Osteoblast (primary cell): Measurements from ENCODE around the gene PGS1. TPM values are rescaled to one million over a fixed set of nuclear protein-coding genes. Genes with fewer than 3 reads are reported as not detected.

Experiments used
- DNase-seq: peaks from one replicate; pipeline ENCODE4 v3.0.0; 2011; ENCODE audit warnings: low spot score, mixed read lengths; ENCODE audit not compliant: insufficient read length; ENCODE audit errors: missing footprints
- H2AFZ ChIP-seq: 2 replicates; pipeline ENCODE4 v1.6.0; 2011; ENCODE audit warnings: mild to moderate bottlenecking, low read length
- H3K27ac ChIP-seq: 2 replicates; pipeline ENCODE4 v1.5.1; 2011; ENCODE audit warnings: mild to moderate bottlenecking, low read depth, low read length, moderate library complexity
- H3K27me3 ChIP-seq: 2 replicates; pipeline ENCODE4 v1.6.0; 2012; ENCODE audit warnings: mild to moderate bottlenecking, control low read depth, inconsistent platforms, low read length, moderate library complexity; ENCODE audit not compliant: insufficient read depth
- H3K36me3 ChIP-seq: 2 replicates; pipeline ENCODE4 v1.5.1; 2011; ENCODE audit warnings: mild to moderate bottlenecking, low read length, control low read depth, moderate library complexity; ENCODE audit not compliant: insufficient read depth
- H3K4me1 ChIP-seq: 2 replicates; pipeline ENCODE4 v1.5.1; 2011; ENCODE audit warnings: mild to moderate bottlenecking, low read length, control low read depth, moderate library complexity; ENCODE audit not compliant: insufficient read depth
- H3K4me2 ChIP-seq: 2 replicates; pipeline ENCODE4 v1.6.0; 2011; ENCODE audit warnings: mild to moderate bottlenecking, low read length; ENCODE audit not compliant: insufficient read depth
- H3K4me3 ChIP-seq: fragments of 200-600 bp; sonication (generic); 3 replicates; pipeline ENCODE4 v1.5.1; 2012; ENCODE audit warnings: mild to moderate bottlenecking, low read length, inconsistent platforms; ENCODE audit not compliant: insufficient read depth
- H3K79me2 ChIP-seq: 2 replicates; pipeline ENCODE4 v1.6.0; 2012; ENCODE audit warnings: mild to moderate bottlenecking, low read length, control low read depth, inconsistent platforms; ENCODE audit not compliant: insufficient read depth
- H3K9me3 ChIP-seq: 2 replicates; pipeline ENCODE4 v1.5.1; 2011; ENCODE audit warnings: low read depth, low read length, control low read depth
- H4K20me1 ChIP-seq: 2 replicates; pipeline ENCODE4 v1.6.0; 2012; ENCODE audit warnings: mild to moderate bottlenecking, low read length, control low read depth; ENCODE audit not compliant: insufficient read depth
- total RNA-seq: library from RNA; depleted of rRNA; stranded (reverse); fragments of >200 nt; gene quantifications from 2 replicates; pipeline ENCODE4 v1.2.3, GENCODE V29; 2012
- TF ChIP-seq, protein P1 (sequence below): IDR thresholded peaks from 2 replicates; pipeline ENCODE4 v1.5.1; 2011; ENCODE audit warnings: mild to moderate bottlenecking, low read depth, low read length, moderate library complexity; ENCODE audit errors: extremely low read depth

The PGS1 gene
- total RNA-seq, 1 donor, result 34.4 TPM

DNA sequence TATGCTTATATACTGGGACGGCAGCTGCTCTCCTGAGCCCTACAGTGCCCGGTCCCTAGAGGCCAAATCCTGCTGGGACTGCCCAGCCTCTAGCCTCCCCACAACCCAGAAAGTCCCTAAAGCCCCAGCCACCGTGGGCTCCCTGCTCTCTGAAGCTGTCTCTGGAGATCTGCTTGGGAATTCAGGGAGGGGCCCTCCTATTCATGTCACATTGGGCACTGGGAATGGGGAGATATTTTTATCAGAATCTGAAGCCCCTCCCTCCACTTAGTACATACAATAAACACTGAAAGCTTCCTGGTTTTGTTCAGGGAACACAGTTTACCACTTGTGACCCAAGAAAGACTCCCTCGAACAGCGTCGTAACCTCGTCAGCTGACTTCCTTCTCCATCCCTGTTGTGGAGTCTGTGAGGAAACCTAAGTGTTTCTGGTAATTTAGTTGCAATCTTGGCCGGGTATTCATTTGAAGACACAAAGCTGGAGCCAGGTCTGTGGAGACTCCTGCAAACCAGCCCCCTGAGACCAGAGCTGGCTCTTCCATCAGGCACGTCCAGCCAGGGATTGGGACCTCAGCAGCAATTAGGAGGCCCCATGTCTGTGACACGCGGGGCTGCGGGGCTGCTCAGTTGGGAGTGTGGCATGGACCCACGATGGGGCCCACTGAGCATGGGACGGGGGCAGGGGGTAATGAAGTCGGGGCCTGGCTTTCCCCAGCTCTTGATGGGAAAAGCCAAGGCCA lies 38.5 kb downstream of the PGS1 start:
- Histone ChIP-seq H3K4me3 (peak overlapping the region; percentile 13), H3K36me3 (peaks cover 25% of the 10 kb centered on the region), H3K27ac (peak overlapping the region; percentile 83), H4K20me1 (peaks cover 21% of the 10 kb centered on the region), H3K9me3 (no peaks in the 10 kb centered on the region), H3K4me2 (peak overlapping the region; percentile 52), H3K79me2 (peaks cover 45% of the 10 kb centered on the region), H2AFZ (no peak overlapping the region), H3K27me3 (no peaks in the 10 kb centered on the region), H3K4me1 (peaks cover 39% of the 10 kb centered on the region)
- TF ChIP-seq, protein P1, sequence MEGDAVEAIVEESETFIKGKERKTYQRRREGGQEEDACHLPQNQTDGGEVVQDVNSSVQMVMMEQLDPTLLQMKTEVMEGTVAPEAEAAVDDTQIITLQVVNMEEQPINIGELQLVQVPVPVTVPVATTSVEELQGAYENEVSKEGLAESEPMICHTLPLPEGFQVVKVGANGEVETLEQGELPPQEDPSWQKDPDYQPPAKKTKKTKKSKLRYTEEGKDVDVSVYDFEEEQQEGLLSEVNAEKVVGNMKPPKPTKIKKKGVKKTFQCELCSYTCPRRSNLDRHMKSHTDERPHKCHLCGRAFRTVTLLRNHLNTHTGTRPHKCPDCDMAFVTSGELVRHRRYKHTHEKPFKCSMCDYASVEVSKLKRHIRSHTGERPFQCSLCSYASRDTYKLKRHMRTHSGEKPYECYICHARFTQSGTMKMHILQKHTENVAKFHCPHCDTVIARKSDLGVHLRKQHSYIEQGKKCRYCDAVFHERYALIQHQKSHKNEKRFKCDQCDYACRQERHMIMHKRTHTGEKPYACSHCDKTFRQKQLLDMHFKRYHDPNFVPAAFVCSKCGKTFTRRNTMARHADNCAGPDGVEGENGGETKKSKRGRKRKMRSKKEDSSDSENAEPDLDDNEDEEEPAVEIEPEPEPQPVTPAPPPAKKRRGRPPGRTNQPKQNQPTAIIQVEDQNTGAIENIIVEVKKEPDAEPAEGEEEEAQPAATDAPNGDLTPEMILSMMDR, result no peak
- DNase-seq, result peak; percentile 85

- H3K27ac ChIP-seq, result peak overlapping the region; percentile 83
- H3K36me3 ChIP-seq, result peaks cover 29% of the 10 kb centered on the region
- no peak overlapping the region for H3K4me2 ChIP-seq
- TF ChIP-seq, protein P1, result no peak
- peaks cover 34% of the 10 kb centered on the region for H3K4me1 ChIP-seq
- peaks cover 20% of the 10 kb centered on the region for H4K20me1 ChIP-seq
- no peak overlapping the region for H2AFZ ChIP-seq
- H3K79me2 ChIP-seq, result peaks cover 40% of the 10 kb centered on the region
- H3K27me3 ChIP-seq, result no peaks in the 10 kb centered on the region
- H3K9me3 ChIP-seq, result no peaks in the 10 kb centered on the region
- no peak for DNase-seq
- H3K4me3 ChIP-seq, result no peak overlapping the region
These were observed 39.1 kb downstream of the PGS1 start for GRCh38 chr17:78417531-78417909.

DNA sequence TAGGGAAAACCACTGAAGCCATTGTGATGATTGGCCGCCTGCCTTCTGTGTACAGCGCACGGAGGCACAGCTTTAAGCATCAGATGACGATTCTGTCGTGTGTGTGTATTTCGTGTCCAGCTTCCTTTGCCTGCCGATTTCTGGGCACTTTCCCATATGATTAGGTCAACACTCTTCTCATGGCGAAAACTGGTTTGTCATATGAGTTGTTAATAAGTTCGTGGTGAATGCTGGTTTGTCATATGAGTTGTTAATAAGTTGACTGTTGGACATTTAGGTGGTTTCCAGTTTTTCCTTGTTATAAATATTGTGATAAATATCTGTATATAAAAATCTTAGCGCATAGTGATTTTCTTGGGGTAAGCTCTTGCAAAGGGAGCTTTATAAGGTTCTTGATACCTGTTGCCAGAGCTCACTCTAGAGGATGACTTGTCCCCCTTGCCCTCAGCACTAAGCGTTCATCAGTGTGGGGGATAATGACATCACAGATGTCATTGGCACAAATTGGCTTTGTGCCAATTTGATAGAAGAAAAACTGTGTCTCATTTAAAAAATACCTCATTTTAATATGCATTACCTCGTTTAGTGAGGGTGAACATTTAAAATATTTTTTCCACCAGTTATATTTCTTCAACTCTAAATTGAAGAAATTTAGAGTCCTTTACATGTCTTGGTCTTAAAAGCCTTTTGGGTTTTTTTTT lies 40.0 kb downstream of the PGS1 start:
- no peaks in the 10 kb centered on the region for H3K9me3 ChIP-seq
- TF ChIP-seq, protein P1, result no peak
- no peaks in the 10 kb centered on the region for H3K27me3 ChIP-seq
- H3K36me3 ChIP-seq, result peaks cover 32% of the 10 kb centered on the region
- H3K4me3 ChIP-seq, result no peak overlapping the region
- peaks cover 12% of the 10 kb centered on the region for H4K20me1 ChIP-seq
- no peak overlapping the region for H2AFZ ChIP-seq
- no peak overlapping the region for H3K4me2 ChIP-seq
- H3K79me2 ChIP-seq, result peaks cover 30% of the 10 kb centered on the region
- peak; percentile 68 for DNase-seq
- H3K4me1 ChIP-seq, result peaks cover 30% of the 10 kb centered on the region
- H3K27ac ChIP-seq, result peak overlapping the region; percentile 59

DNA sequence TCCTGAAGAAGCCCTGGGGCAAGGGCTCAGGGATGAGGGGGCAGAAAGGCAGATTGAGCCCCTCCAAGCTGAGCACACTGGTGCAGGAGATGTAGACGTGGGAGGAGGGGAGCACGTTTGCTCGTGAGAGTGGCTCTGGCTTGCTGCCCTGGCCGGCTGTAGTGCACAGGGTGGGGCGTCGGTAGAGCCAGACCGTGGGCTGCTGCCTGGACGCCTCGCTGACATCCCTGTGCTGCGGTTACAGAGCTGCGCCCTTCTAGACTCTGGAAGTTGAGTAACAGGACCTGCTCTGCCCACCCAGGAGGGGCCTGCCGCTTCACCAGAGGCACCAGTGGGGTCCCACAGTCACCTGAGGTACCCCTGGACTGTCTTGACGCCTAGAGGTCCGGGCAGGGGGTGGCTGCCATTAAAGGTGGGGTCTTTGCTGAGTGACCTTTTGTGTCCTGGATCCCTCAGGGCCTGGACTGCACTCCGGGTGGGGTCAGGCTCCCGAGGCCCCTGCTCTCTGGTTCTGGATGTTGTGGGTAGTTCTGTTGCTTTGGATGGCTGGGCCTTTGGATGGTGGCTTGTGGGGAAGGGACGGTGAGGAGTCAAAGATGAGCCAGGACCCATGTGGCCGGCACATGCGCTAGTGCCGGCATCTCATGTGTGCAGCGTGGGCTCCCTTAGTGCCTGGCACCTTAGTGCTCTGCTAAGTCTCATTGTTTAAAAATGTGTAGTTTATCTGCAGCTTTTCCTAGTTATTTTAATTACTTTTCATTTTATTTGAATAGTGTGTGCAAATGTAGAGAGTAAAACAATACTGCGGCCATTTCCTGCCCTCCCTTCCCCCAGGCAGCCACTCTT lies 41.7 kb downstream of the PGS1 start:
- peaks cover 18% of the 10 kb centered on the region for H3K79me2 ChIP-seq
- H3K4me1 ChIP-seq, result peaks cover 30% of the 10 kb centered on the region
- no peak overlapping the region for H3K4me3 ChIP-seq
- peaks cover 14% of the 10 kb centered on the region for H4K20me1 ChIP-seq
- H3K4me2 ChIP-seq, result no peak overlapping the region
- peaks cover 45% of the 10 kb centered on the region for H3K36me3 ChIP-seq
- no peak for DNase-seq
- H3K27me3 ChIP-seq, result no peaks in the 10 kb centered on the region
- H3K27ac ChIP-seq, result no peak overlapping the region
- TF ChIP-seq, protein P1, result no peak
- H2AFZ ChIP-seq, result no peak overlapping the region
- H3K9me3 ChIP-seq, result no peaks in the 10 kb centered on the region
